Activated CD8-positive, alpha-beta memory T cell treated with anti-CD3 and anti-CD28 coated beads for 24 hours (primary cell): ENCODE data around the gene HSPB1.
"Not testable (repeated sequence)": the region's sequence is repeated elsewhere in the genome, so short reads cannot be mapped to it uniquely, and the experiment has no call there.

Source experiments
- DNase-seq: peaks from one replicate; pipeline ENCODE4 v3.0.0-alpha.2; 2020

HSPB1 gene

GRCh38 chr7:76302347-76303201 is at the start of gene HSPB1:
Gene HSPB1 (plus strand): TSS chr7:76302673. CDS start chr7:76302713, 40 bp downstream.
- DNase-seq, result peak; percentile 77

GRCh38 chr7:76254781-76255180 is 47.7 kb upstream of the HSPB1 start:
- no peak for DNase-seq

- no peak for DNase-seq
These were observed 44.5 kb upstream of the HSPB1 start for GRCh38 chr7:76257973-76258372.

GRCh38 chr7:76259124-76260093 is 43.1 kb upstream of the HSPB1 start:
- DNase-seq, result no peak

GRCh38 chr7:76260171-76260703 is 42.2 kb upstream of the HSPB1 start:
- peak; percentile 69 for DNase-seq

GRCh38 chr7:76261329-76261728 is 41.1 kb upstream of the HSPB1 start:
- no peak for DNase-seq

- no peak for DNase-seq
These were observed 40.5 kb upstream of the HSPB1 start for GRCh38 chr7:76261931-76262330.

- no peak for DNase-seq
These were observed 39.6 kb upstream of the HSPB1 start for GRCh38 chr7:76262683-76263402.

- DNase-seq, result no peak
These were observed 37.2 kb upstream of the HSPB1 start for GRCh38 chr7:76265299-76265698.

GRCh38 chr7:76267107-76267893 is 35.2 kb upstream of the HSPB1 start:
- peak; percentile 61 for DNase-seq

GRCh38 chr7:76267894-76268183 is 34.6 kb upstream of the HSPB1 start:
- DNase-seq, result no peak

GRCh38 chr7:76268376-76268775 is 34.1 kb upstream of the HSPB1 start:
- DNase-seq, result no peak

GRCh38 chr7:76269895-76270294 is 32.6 kb upstream of the HSPB1 start:
- DNase-seq, result no peak

- not testable (repeated sequence) for DNase-seq
These were observed 31.1 kb upstream of the HSPB1 start for GRCh38 chr7:76271384-76271783.

GRCh38 chr7:76272142-76272541 is 30.3 kb upstream of the HSPB1 start:
- no peak for DNase-seq

- no peak for DNase-seq
These were observed 29.5 kb upstream of the HSPB1 start for GRCh38 chr7:76272851-76273497.

GRCh38 chr7:76273503-76273902 is 29.0 kb upstream of the HSPB1 start:
- no peak for DNase-seq

GRCh38 chr7:76278540-76278939 is 23.9 kb upstream of the HSPB1 start:
- DNase-seq, result no peak

- no peak for DNase-seq
These were observed 22.1 kb upstream of the HSPB1 start for GRCh38 chr7:76280408-76280807.

- no peak for DNase-seq
These were observed 21.3 kb upstream of the HSPB1 start for GRCh38 chr7:76281006-76281705.
